WI38 (cell line): ENCODE results near the gene TMSB15B.
"Not testable (repeated sequence)": the region's sequence is repeated elsewhere in the genome, so short reads cannot be mapped to it uniquely, and the experiment has no call there.

Source experiments
- H3K4me3 ChIP-seq: 2 replicates; pipeline ENCODE4 v1.5.1; 2011; ENCODE audit warnings: low read depth, mild to moderate bottlenecking, control low read depth, low read length
- CTCF ChIP-seq: IDR thresholded peaks from 2 replicates; pipeline ENCODE4 v1.5.1; 2012; ENCODE audit warnings: low read depth, mild to moderate bottlenecking, control low read depth, low read length

The TMSB15B gene

DNA sequence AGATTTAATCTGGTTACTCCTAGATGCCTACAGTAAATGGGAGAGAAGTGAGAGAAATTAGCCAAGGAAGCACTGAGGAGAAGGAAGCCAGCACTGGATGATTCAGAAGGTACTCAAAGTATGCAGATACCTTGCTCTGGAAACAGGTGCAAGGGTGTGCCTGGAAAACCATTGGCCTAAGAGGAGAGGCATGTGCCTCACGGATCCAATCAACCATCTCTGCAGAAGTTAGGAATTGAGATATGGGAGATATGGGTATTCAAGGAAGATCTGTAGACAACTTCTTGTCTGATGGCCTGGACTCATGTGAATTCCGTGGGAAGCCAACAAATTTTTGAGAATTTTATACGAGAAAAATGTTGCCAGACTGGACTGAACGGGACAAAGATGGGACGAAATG, 46.4 kb downstream of the TMSB15B start:
- no peak for TF ChIP-seq CTCF
- no peak overlapping the region for H3K4me3 ChIP-seq

- no peak for TF ChIP-seq CTCF
- no peak overlapping the region for H3K4me3 ChIP-seq
Observed at GRCh38 chrX:104013158-104013557, 50.7 kb downstream of the TMSB15B start.

- TF ChIP-seq CTCF: no peak
- no peak within 1 kb of the TSS for H3K4me3 ChIP-seq
Observed at GRCh38 chrX:104013606-104014005, 51.2 kb downstream of the TMSB15B start, which contains the start of gene H2BW1. TSS of gene H2BW1 (minus strand) at chrX:104013708. CDS start at chrX:104013576, 132 bp downstream.

GRCh38 chrX:104015576-104015975, 53.1 kb downstream of the TMSB15B start:
- H3K4me3 ChIP-seq: not testable (repeated sequence)
